A549 (cell line): ENCODE results near the gene TDP2.

ENCODE experiments used
- EP300 ChIP-seq, 2 experiments: fragments of >200 bp; sonication (Bioruptor Twin); formaldehyde crosslinking; IDR thresholded peaks; 2 replicates in 1 of 2; 3 replicates in 1 of 2; pipeline ENCODE4 v1.6.1; 2016 to 2017
- JUN ChIP-seq, 2 experiments: fragments of >200 bp; sonication (Bioruptor Twin); formaldehyde crosslinking; IDR thresholded peaks; 2 replicates in 1 of 2; 3 replicates in 1 of 2; pipeline ENCODE4 v1.6.1; 2016 to 2017
- KDM1A ChIP-seq: fragments of 200-600 bp; sonication (generic); IDR thresholded peaks from 2 replicates; pipeline ENCODE4 v1.6.1; 2016; ENCODE audit warnings: low read depth, mild to moderate bottlenecking
- MYC ChIP-seq: IDR thresholded peaks from 2 replicates; pipeline ENCODE4 v1.6.1; 2012; ENCODE audit warnings: mild to moderate bottlenecking, inconsistent platforms, low read length, improper control_type of control experiment, borderline replicate concordance
- NPAS2 ChIP-seq: fragments of 250-450 bp; sonication (Bioruptor Pico); IDR thresholded peaks from 2 replicates; pipeline ENCODE4 v1.8.0; 2022; ENCODE audit warnings: mild to moderate bottlenecking, moderate library complexity, borderline replicate concordance
- NR3C1 ChIP-seq: fragments of >200 bp; sonication (Bioruptor Twin); formaldehyde crosslinking; IDR thresholded peaks from 3 replicates; pipeline ENCODE4 v1.6.1; 2017
- POLR2A ChIP-seq: IDR thresholded peaks from 2 replicates; pipeline ENCODE4 v1.6.1; 2012; ENCODE audit warnings: mild to moderate bottlenecking, low read length
- RFX5 ChIP-seq: fragments of 450-650 bp; IDR thresholded peaks from 2 replicates; pipeline ENCODE4 v1.7.1; 2014; ENCODE audit warnings: antibody characterized with exemption, mild to moderate bottlenecking, moderate library complexity
- ZFP36 ChIP-seq: fragments of 450-650 bp; IDR thresholded peaks from 2 replicates; pipeline ENCODE4 v1.6.1; 2014; ENCODE audit warnings: borderline replicate concordance; ENCODE audit not compliant: partially characterized antibody
- TF ChIP-seq, protein P1 (sequence below): fragments of >200 bp; sonication (Bioruptor Twin); formaldehyde crosslinking; IDR thresholded peaks from 3 replicates; pipeline ENCODE4 v1.5.1; 2016
- TF ChIP-seq, protein P2 (sequence below): IDR thresholded peaks from 2 replicates; pipeline ENCODE4 v1.6.1; 2012
- TF ChIP-seq, protein P3 (sequence below): fragments of 200-600 bp; sonication (generic); IDR thresholded peaks from 2 replicates; pipeline ENCODE4 v1.6.1; 2016; ENCODE audit warnings: antibody characterized with exemption, mild to moderate bottlenecking, moderate library complexity

DNA sequence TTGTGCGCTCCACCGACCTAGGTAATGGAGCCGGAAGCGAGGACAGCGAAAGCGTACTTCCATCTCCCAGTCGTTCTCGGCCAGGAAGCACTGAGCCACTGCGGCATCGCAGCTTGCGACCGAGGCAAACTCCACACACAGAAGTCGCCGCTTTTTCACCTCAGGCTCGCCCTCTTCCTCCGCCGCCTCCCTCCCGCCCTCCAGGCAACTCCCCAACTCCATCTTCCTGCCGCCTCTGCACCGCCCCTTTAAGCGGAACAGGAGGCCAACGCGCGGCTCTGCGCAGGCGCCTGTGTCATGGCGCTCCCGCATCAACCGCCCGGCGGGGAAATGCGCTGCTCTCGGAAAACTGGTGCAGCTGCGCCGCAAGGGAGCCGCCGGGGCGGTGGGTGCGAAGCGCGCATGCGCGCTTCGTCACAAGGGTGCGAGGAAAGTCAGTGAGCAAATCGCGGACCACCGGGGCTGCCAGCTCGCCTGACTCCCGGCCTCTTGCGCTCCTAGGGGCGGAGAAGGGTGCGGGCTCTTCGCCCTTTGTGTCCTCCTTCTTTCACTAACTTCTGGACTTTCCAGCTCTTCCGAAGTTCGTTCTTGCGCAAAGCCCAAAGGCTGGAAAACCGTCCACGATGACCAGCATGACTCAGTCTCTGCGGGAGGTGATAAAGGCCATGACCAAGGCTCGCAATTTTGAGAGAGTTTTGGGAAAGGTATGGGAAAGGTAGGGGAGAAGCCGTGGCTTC, at the start of gene TDP2, which contains the start of gene ACOT13:
- TF ChIP-seq, protein P1, sequence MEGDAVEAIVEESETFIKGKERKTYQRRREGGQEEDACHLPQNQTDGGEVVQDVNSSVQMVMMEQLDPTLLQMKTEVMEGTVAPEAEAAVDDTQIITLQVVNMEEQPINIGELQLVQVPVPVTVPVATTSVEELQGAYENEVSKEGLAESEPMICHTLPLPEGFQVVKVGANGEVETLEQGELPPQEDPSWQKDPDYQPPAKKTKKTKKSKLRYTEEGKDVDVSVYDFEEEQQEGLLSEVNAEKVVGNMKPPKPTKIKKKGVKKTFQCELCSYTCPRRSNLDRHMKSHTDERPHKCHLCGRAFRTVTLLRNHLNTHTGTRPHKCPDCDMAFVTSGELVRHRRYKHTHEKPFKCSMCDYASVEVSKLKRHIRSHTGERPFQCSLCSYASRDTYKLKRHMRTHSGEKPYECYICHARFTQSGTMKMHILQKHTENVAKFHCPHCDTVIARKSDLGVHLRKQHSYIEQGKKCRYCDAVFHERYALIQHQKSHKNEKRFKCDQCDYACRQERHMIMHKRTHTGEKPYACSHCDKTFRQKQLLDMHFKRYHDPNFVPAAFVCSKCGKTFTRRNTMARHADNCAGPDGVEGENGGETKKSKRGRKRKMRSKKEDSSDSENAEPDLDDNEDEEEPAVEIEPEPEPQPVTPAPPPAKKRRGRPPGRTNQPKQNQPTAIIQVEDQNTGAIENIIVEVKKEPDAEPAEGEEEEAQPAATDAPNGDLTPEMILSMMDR, result no peak; the same call in 2 of the 3 replicates
- TF ChIP-seq NR3C1 (no peak), MYC (no peak), RFX5 (no peak), NPAS2 (CRISPR knock-in tag) (no peak), JUN (IDR thresholded peaks at IDR 0.05) (peak; percentile 71 to 85; a peak in 4 of 5 replicates), KDM1A (no peak), EP300 (IDR thresholded peaks at IDR 0.05) (no peak), POLR2A (peak; percentile 81), ZFP36 (no peak)
- TF ChIP-seq, protein P2, sequence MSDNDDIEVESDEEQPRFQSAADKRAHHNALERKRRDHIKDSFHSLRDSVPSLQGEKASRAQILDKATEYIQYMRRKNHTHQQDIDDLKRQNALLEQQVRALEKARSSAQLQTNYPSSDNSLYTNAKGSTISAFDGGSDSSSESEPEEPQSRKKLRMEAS, result peak; percentile 69
- TF ChIP-seq, protein P3, sequence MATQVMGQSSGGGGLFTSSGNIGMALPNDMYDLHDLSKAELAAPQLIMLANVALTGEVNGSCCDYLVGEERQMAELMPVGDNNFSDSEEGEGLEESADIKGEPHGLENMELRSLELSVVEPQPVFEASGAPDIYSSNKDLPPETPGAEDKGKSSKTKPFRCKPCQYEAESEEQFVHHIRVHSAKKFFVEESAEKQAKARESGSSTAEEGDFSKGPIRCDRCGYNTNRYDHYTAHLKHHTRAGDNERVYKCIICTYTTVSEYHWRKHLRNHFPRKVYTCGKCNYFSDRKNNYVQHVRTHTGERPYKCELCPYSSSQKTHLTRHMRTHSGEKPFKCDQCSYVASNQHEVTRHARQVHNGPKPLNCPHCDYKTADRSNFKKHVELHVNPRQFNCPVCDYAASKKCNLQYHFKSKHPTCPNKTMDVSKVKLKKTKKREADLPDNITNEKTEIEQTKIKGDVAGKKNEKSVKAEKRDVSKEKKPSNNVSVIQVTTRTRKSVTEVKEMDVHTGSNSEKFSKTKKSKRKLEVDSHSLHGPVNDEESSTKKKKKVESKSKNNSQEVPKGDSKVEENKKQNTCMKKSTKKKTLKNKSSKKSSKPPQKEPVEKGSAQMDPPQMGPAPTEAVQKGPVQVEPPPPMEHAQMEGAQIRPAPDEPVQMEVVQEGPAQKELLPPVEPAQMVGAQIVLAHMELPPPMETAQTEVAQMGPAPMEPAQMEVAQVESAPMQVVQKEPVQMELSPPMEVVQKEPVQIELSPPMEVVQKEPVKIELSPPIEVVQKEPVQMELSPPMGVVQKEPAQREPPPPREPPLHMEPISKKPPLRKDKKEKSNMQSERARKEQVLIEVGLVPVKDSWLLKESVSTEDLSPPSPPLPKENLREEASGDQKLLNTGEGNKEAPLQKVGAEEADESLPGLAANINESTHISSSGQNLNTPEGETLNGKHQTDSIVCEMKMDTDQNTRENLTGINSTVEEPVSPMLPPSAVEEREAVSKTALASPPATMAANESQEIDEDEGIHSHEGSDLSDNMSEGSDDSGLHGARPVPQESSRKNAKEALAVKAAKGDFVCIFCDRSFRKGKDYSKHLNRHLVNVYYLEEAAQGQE, result no peak
